Measurements from ENCODE around the gene DOK3.

The DOK3 gene

DNA sequence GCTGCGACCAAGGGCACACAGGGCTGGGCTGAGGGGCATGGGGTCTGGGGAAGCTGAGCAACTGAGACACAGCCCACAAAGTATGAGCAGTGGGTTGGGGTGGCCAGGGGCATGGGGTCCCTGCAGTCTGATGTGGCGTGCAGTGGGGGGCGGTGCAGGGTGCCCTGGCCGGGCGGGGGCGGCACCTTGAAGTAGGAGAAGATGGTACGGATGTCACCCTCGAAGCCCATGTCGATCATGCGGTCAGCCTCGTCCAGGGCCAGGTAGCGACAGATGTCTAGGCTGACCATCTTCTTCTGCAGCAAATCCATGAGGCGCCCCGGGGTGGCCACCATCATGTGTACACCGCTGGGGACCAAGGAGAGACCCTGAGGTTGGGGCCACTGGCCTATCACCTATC, 3.9 kb upstream of the DOK3 start:
- H3K9me3 ChIP-seq (ENCODE audit: control insufficient read depth in 2 of 2, low read length in 2 of 2) = no peaks in the 10 kb centered on the region
- H3K27ac ChIP-seq (ENCODE audit: low read depth in 2 of 2, low read length in 2 of 2) = no peak overlapping the region
- H3K9ac ChIP-seq (ENCODE audit: low read depth in 1 of 2, low read length in 2 of 2) = no peak overlapping the region
- no peaks in the 10 kb centered on the region for H3K27me3 ChIP-seq (ENCODE audit: control insufficient read depth in 2 of 2, insufficient read depth in 2 of 2, low read length in 2 of 2)
- peaks cover 43 to 53% of the 10 kb centered on the region in 2 donors for H3K36me3 ChIP-seq (ENCODE audit: control insufficient read depth in 2 of 2, insufficient read depth in 2 of 2, low read length in 2 of 2)
- no peak overlapping the region for H3K4me3 ChIP-seq (ENCODE audit: low read length in 2 of 2)
- H3K4me1 ChIP-seq (ENCODE audit: control insufficient read depth in 2 of 2, insufficient read depth in 2 of 2, low read length in 2 of 2) = peaks cover 8 to 19% of the 10 kb centered on the region in 2 donors

- Histone ChIP-seq H3K4me3 (ENCODE audit: low read length in 2 of 2) (no peak overlapping the region), H3K9ac (ENCODE audit: low read depth in 1 of 2, low read length in 2 of 2) (no peak overlapping the region), H3K4me1 (ENCODE audit: control insufficient read depth in 2 of 2, insufficient read depth in 2 of 2, low read length in 2 of 2) (peaks cover 8 to 19% of the 10 kb centered on the region in 2 donors), H3K9me3 (ENCODE audit: control insufficient read depth in 2 of 2, low read length in 2 of 2) (no peaks in the 10 kb centered on the region), H3K27ac (ENCODE audit: low read depth in 2 of 2, low read length in 2 of 2) (no peak overlapping the region), H3K36me3 (ENCODE audit: control insufficient read depth in 2 of 2, insufficient read depth in 2 of 2, low read length in 2 of 2) (peaks cover 43 to 53% of the 10 kb centered on the region in 2 donors), H3K27me3 (ENCODE audit: control insufficient read depth in 2 of 2, insufficient read depth in 2 of 2, low read length in 2 of 2) (no peaks in the 10 kb centered on the region)
These were observed 3.2 kb upstream of the DOK3 start for GRCh38 chr5:177512736-177513380.

DNA sequence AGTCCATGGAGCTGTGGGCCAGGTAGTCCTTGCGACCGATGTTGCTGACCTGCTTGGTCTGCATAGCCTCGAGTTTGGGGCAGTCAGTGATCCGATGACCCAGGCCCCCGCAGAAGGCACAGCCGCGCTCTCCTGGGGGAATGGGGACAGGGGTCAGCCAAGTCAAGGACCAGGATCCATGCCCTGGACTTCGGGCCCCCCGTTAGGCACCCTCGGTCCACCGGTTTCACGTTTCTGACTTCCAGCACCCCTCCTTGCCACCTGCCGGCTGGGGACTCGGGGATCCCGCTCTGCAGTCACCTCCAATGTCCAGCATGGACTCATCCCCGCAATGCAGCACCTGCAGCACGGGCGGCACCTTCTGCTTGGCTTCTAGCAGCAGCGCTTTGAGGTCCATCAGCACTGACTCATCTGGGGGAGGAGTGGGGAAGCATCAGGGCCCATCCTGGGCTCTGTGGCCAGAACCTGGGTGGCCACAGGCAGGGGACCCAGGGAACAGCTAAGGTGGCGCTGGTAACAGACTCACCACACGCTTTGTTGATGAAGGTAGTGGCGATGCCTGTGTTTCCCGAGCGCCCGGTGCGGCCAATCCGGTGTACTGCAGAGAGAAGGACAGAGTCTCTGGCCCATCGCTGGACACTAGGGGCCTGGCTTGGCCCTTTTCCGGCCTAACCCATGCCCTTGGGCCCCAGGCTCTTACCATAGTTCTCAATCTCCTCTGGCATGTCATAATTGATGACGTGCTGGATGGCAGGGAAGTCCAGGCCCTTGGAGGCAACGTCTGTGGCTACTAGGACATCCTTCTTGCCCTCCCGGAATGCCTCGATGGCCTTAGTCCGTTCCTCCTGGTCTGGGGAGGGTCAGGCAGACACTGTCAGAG, 2.4 kb upstream of the DOK3 start:
- Histone ChIP-seq H3K9ac (ENCODE audit: low read depth in 1 of 2, low read length in 2 of 2) (no peak overlapping the region), H3K4me1 (ENCODE audit: control insufficient read depth in 2 of 2, insufficient read depth in 2 of 2, low read length in 2 of 2) (peaks cover 11 to 19% of the 10 kb centered on the region in 2 donors), H3K27me3 (ENCODE audit: control insufficient read depth in 2 of 2, insufficient read depth in 2 of 2, low read length in 2 of 2) (no peaks in the 10 kb centered on the region), H3K9me3 (ENCODE audit: control insufficient read depth in 2 of 2, low read length in 2 of 2) (no peaks in the 10 kb centered on the region), H3K27ac (ENCODE audit: low read depth in 2 of 2, low read length in 2 of 2) (no peak overlapping the region), H3K36me3 (ENCODE audit: control insufficient read depth in 2 of 2, insufficient read depth in 2 of 2, low read length in 2 of 2) (peaks cover 43 to 53% of the 10 kb centered on the region in 2 donors), H3K4me3 (ENCODE audit: low read length in 2 of 2) (no peak overlapping the region)

DNA sequence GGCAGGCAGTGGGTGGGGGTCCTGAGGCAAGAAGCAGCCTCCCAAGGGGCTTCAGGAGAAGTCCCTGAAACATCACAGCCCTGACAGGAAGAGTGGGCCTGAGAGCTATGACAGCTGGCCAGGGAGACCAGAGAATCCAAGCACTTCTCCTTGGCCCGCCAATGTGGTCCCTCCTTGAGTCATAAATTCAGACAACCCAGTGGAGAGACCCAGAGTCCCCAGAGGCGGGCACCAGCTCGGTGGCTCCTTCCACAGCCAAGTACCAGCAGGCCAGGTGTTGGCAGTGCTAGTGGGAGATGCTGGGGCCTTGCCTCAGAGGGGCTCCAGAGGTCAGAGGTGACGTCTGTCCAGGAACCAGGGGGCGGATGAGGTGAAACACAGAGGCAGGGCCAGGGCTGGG, 1.6 kb upstream of the DOK3 start:
- Histone ChIP-seq H3K9me3 (ENCODE audit: control insufficient read depth in 2 of 2, low read length in 2 of 2) (no peaks in the 10 kb centered on the region), H3K9ac (ENCODE audit: low read depth in 1 of 2, low read length in 2 of 2) (no peak overlapping the region), H3K36me3 (ENCODE audit: control insufficient read depth in 2 of 2, insufficient read depth in 2 of 2, low read length in 2 of 2) (peaks cover 43 to 53% of the 10 kb centered on the region in 2 donors), H3K27me3 (ENCODE audit: control insufficient read depth in 2 of 2, insufficient read depth in 2 of 2, low read length in 2 of 2) (no peaks in the 10 kb centered on the region), H3K27ac (ENCODE audit: low read depth in 2 of 2, low read length in 2 of 2) (peak overlapping the region in 1 of 2 donors; percentile 82), H3K4me3 (ENCODE audit: low read length in 2 of 2) (no peak overlapping the region), H3K4me1 (ENCODE audit: control insufficient read depth in 2 of 2, insufficient read depth in 2 of 2, low read length in 2 of 2) (peaks cover 11 to 17% of the 10 kb centered on the region in 2 donors)

- H3K27ac ChIP-seq (ENCODE audit: low read depth in 2 of 2, low read length in 2 of 2) = peak overlapping the region in 1 of 2 donors; percentile 82
- no peaks in the 10 kb centered on the region for H3K9me3 ChIP-seq (ENCODE audit: control insufficient read depth in 2 of 2, low read length in 2 of 2)
- H3K4me1 ChIP-seq (ENCODE audit: control insufficient read depth in 2 of 2, insufficient read depth in 2 of 2, low read length in 2 of 2) = peaks cover 5 to 11% of the 10 kb centered on the region in 2 donors
- H3K9ac ChIP-seq (ENCODE audit: low read depth in 1 of 2, low read length in 2 of 2) = no peak overlapping the region
- no peak overlapping the region for H3K4me3 ChIP-seq (ENCODE audit: low read length in 2 of 2)
- peaks cover 41 to 50% of the 10 kb centered on the region in 2 donors for H3K36me3 ChIP-seq (ENCODE audit: control insufficient read depth in 2 of 2, insufficient read depth in 2 of 2, low read length in 2 of 2)
- H3K27me3 ChIP-seq (ENCODE audit: control insufficient read depth in 2 of 2, insufficient read depth in 2 of 2, low read length in 2 of 2) = no peaks in the 10 kb centered on the region
These were observed 984 bp upstream of the DOK3 start for GRCh38 chr5:177510567-177511053.

GRCh38 chr5:177509991-177510566, 453 bp upstream of the DOK3 start:
- Histone ChIP-seq H3K36me3 (ENCODE audit: control insufficient read depth in 2 of 2, insufficient read depth in 2 of 2, low read length in 2 of 2) (peaks cover 37 to 44% of the 10 kb centered on the region in 2 donors), H3K4me1 (ENCODE audit: control insufficient read depth in 2 of 2, insufficient read depth in 2 of 2, low read length in 2 of 2) (peaks cover 3 to 7% of the 10 kb centered on the region in 2 donors), H3K27me3 (ENCODE audit: control insufficient read depth in 2 of 2, insufficient read depth in 2 of 2, low read length in 2 of 2) (no peaks in the 10 kb centered on the region), H3K9ac (ENCODE audit: low read depth in 1 of 2, low read length in 2 of 2) (no peak overlapping the region), H3K4me3 (ENCODE audit: low read length in 2 of 2) (peak overlapping the region in 1 of 2 donors; percentile 71), H3K27ac (ENCODE audit: low read depth in 2 of 2, low read length in 2 of 2) (peak overlapping the region; percentile 50 to 82), H3K9me3 (ENCODE audit: control insufficient read depth in 2 of 2, low read length in 2 of 2) (no peaks in the 10 kb centered on the region)

DNA sequence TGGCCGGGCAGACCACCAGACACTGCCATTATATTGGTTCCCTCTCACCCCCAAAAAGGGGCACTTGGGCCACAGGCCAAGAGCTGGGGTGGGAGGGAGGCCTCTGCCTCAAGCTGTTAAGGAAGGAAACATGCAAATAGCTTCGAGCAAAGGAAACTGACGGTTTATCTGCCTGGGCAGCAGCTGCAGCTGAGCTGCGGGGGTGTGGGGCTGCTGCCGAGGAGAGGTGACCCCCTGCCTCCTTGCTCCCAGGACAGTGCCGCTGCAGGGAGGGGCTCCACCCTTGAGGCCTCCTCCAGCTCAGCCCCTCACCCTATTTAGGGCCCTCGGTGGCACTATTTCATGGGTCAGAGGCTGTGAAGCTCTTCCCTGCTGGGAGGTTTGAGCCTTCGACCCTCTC, 789 bp downstream of the DOK3 start:
- H3K4me3 ChIP-seq (ENCODE audit: low read length in 2 of 2) = peak overlapping the region; percentile 47 to 71
- peaks cover 3 to 7% of the 10 kb centered on the region in 2 donors for H3K4me1 ChIP-seq (ENCODE audit: control insufficient read depth in 2 of 2, insufficient read depth in 2 of 2, low read length in 2 of 2)
- H3K27me3 ChIP-seq (ENCODE audit: control insufficient read depth in 2 of 2, insufficient read depth in 2 of 2, low read length in 2 of 2) = no peaks in the 10 kb centered on the region
- peak overlapping the region; percentile 33 to 52 for H3K9ac ChIP-seq (ENCODE audit: low read depth in 1 of 2, low read length in 2 of 2)
- H3K27ac ChIP-seq (ENCODE audit: low read depth in 2 of 2, low read length in 2 of 2) = peak overlapping the region; percentile 50 to 82
- no peaks in the 10 kb centered on the region for H3K9me3 ChIP-seq (ENCODE audit: control insufficient read depth in 2 of 2, low read length in 2 of 2)
- H3K36me3 ChIP-seq (ENCODE audit: control insufficient read depth in 2 of 2, insufficient read depth in 2 of 2, low read length in 2 of 2) = peaks cover 25 to 32% of the 10 kb centered on the region in 2 donors

- peak overlapping the region in 1 of 2 donors; percentile 82 for H3K27ac ChIP-seq (ENCODE audit: low read depth in 2 of 2, low read length in 2 of 2)
- no peaks in the 10 kb centered on the region for H3K27me3 ChIP-seq (ENCODE audit: control insufficient read depth in 2 of 2, insufficient read depth in 2 of 2, low read length in 2 of 2)
- H3K36me3 ChIP-seq (ENCODE audit: control insufficient read depth in 2 of 2, insufficient read depth in 2 of 2, low read length in 2 of 2) = peaks cover 25 to 26% of the 10 kb centered on the region in 2 donors
- H3K9ac ChIP-seq (ENCODE audit: low read depth in 1 of 2, low read length in 2 of 2) = peak overlapping the region; percentile 26 to 56
- no peaks in the 10 kb centered on the region for H3K9me3 ChIP-seq (ENCODE audit: control insufficient read depth in 2 of 2, low read length in 2 of 2)
- peaks cover 3 to 7% of the 10 kb centered on the region in 2 donors for H3K4me1 ChIP-seq (ENCODE audit: control insufficient read depth in 2 of 2, insufficient read depth in 2 of 2, low read length in 2 of 2)
- H3K4me3 ChIP-seq (ENCODE audit: low read length in 2 of 2) = peak overlapping the region; percentile 39 to 71
These were observed 1.4 kb downstream of the DOK3 start for GRCh38 chr5:177508221-177508611.

GRCh38 chr5:177507596-177508220, 1.9 kb downstream of the DOK3 start:
- Histone ChIP-seq H3K27me3 (ENCODE audit: control insufficient read depth in 2 of 2, insufficient read depth in 2 of 2, low read length in 2 of 2) (no peaks in the 10 kb centered on the region), H3K9ac (ENCODE audit: low read depth in 1 of 2, low read length in 2 of 2) (no peak overlapping the region), H3K4me1 (ENCODE audit: control insufficient read depth in 2 of 2, insufficient read depth in 2 of 2, low read length in 2 of 2) (peaks cover 3 to 7% of the 10 kb centered on the region in 2 donors), H3K4me3 (ENCODE audit: low read length in 2 of 2) (peak overlapping the region; percentile 39 to 71), H3K36me3 (ENCODE audit: control insufficient read depth in 2 of 2, insufficient read depth in 2 of 2, low read length in 2 of 2) (peaks cover 20 to 22% of the 10 kb centered on the region in 2 donors), H3K27ac (ENCODE audit: low read depth in 2 of 2, low read length in 2 of 2) (peak overlapping the region in 1 of 2 donors; percentile 82), H3K9me3 (ENCODE audit: control insufficient read depth in 2 of 2, low read length in 2 of 2) (no peaks in the 10 kb centered on the region)

Measured in mucosa of rectum (tissue), 2 donors.